Renal cortical epithelial cell (primary cell): ENCODE measurements around the gene NUDT5. TPM values are rescaled to one million over a fixed set of nuclear protein-coding genes. Genes with fewer than 3 reads are reported as not detected.

ENCODE experiments used
- DNase-seq: peaks from one replicate; pipeline ENCODE4 v3.0.0-alpha.2; 2011; ENCODE audit warnings: low read depth
- total RNA-seq: library from RNA; depleted of rRNA; stranded (reverse); fragments of >200 nt; gene quantifications from 2 replicates; pipeline ENCODE4 v1.2.3, GENCODE V29; 2014

Gene NUDT5
- total RNA-seq, 1 donor from 2014 or later = 90.3 TPM

GRCh38 chr10:12165036-12165435, 30.7 kb downstream of the NUDT5 start:
- DNase-seq = no peak

GRCh38 chr10:12164085-12164484, 31.6 kb downstream of the NUDT5 start:
- no peak for DNase-seq

GRCh38 chr10:12162927-12163326, 32.8 kb downstream of the NUDT5 start:
- DNase-seq = no peak

- DNase-seq = no peak
Measured at GRCh38 chr10:12160664-12161063, 35.0 kb downstream of the NUDT5 start.

GRCh38 chr10:12158111-12158510, 37.6 kb downstream of the NUDT5 start:
- DNase-seq = no peak

GRCh38 chr10:12156367-12157123, 39.1 kb downstream of the NUDT5 start:
- DNase-seq = no peak

- no peak for DNase-seq
Measured at GRCh38 chr10:12154516-12154915, 41.2 kb downstream of the NUDT5 start.

- no peak for DNase-seq
Measured at GRCh38 chr10:12150163-12150562, 45.5 kb downstream of the NUDT5 start.

- no peak for DNase-seq
Measured at GRCh38 chr10:12144538-12144937, 51.2 kb downstream of the NUDT5 start.

GRCh38 chr10:12140038-12140437, 55.7 kb downstream of the NUDT5 start:
- no peak for DNase-seq

- no peak for DNase-seq
Measured at GRCh38 chr10:12135631-12136030, 60.1 kb downstream of the NUDT5 start.

GRCh38 chr10:12130237-12130872, 65.3 kb downstream of the NUDT5 start:
- DNase-seq = peak; percentile 58

GRCh38 chr10:12129222-12130111, 66.2 kb downstream of the NUDT5 start, which contains the start of gene SEC61A2:
SEC61A2 (plus strand) TSS chr10:12129677; CDS start chr10:12129788, 111 bp downstream.
- DNase-seq = peak; percentile 61

GRCh38 chr10:12121673-12122072, 74.0 kb downstream of the NUDT5 start:
- DNase-seq = no peak

Other genes with a start within 250 kb of the NUDT5 start
- gene UPF2, start 153.1 kb downstream of the NUDT5 start, total RNA-seq = 15.1 and 30.5 TPM in 2 replicates
- gene DHTKD1, start 126.9 kb downstream of the NUDT5 start, total RNA-seq = 32.1 and 46.9 TPM in 2 replicates
- 9.4 and 17.5 TPM in 2 replicates for gene SEC61A2, start 66.2 kb downstream of the NUDT5 start, total RNA-seq
- 161 and 186 TPM in 2 replicates for gene CDC123, start 297 bp upstream of the NUDT5 start, total RNA-seq
- 0.69 and 1.5 TPM in 2 replicates for gene CAMK1D, start 153.7 kb upstream of the NUDT5 start, total RNA-seq